22Rv1 (cell line): Measurements from ENCODE around the gene GPC2.

Experiments
- CTCF ChIP-seq: fragments of 450-650 bp; IDR thresholded peaks from 2 replicates; pipeline ENCODE4 v1.5.1; 2017; ENCODE audit warnings: mild to moderate bottlenecking
- ZFX ChIP-seq: fragments of 450-650 bp; IDR thresholded peaks from 2 replicates; pipeline ENCODE4 v1.6.1; 2017; ENCODE audit warnings: antibody characterized with exemption, borderline replicate concordance

GRCh38 chr7:100157069-100157333 lies 20.2 kb downstream of the GPC2 start:
- TF ChIP-seq CTCF (no peak), ZFX (no peak)
